K562 (cell line): ENCODE data around the gene SFRP5. TPM values are rescaled to one million over a fixed set of nuclear protein-coding genes. Genes with fewer than 3 reads are reported as not detected.

Source experiments
- HDAC2 ChIP-seq: fragments of 450-650 bp; IDR thresholded peaks from 2 replicates; pipeline ENCODE4 v1.6.1; 2016; ENCODE audit warnings: mild to moderate bottlenecking
- MEF2D ChIP-seq: conservative IDR thresholded peaks from 2 replicates; pipeline ENCODE4 v1.6.1; 2016; ENCODE audit warnings: low read depth, missing genetic modification characterization, missing compliant biosample characterization
- NCOA4 ChIP-seq: fragments of 450-650 bp; IDR thresholded peaks from 2 replicates; pipeline ENCODE4 v1.6.1; 2018; ENCODE audit warnings: mild to moderate bottlenecking; ENCODE audit not compliant: partially characterized antibody
- NRF1 ChIP-seq, 2 experiments: fragments of 450-650 bp; IDR thresholded peaks in 1 of 2; conservative IDR thresholded peaks in 1 of 2; 2 replicates each; pipeline ENCODE4 v1.6.1; 2014; ENCODE audit warnings: mild to moderate bottlenecking in 2 of 2
- RFX7 ChIP-seq: fragments of 250-450 bp; sonication (Bioruptor Pico); IDR thresholded peaks from 2 replicates; pipeline ENCODE4 v1.5.1; 2021; ENCODE audit warnings: mild to moderate bottlenecking
- XRCC3 ChIP-seq: fragments of 450-650 bp; IDR thresholded peaks from 2 replicates; pipeline ENCODE4 v1.6.1; 2017; ENCODE audit warnings: mild to moderate bottlenecking, moderate library complexity
- ZNF316 ChIP-seq: fragments of 450-650 bp; IDR thresholded peaks from 2 replicates; pipeline ENCODE4 v1.6.1; 2016
- polyA plus RNA-seq, 8 experiments: library from polyadenylated mRNA; depleted of rRNA in 4 of 8; stranded (reverse) in 5 of 8; unstranded in 3 of 8; fragments of >200 nt; fragmentation: Nextera tagmentation in 2 of 8; fragmentation: Illumina TruSeq in 1 of 8; extraction: Ambion mirVana in 2 of 8; extraction: Trizol in 1 of 8; gene quantifications; 2 replicates each; pipeline versions ENCODE4 v1.2.1 to v1.2.3, GENCODE V29; 2011 to 2014; ENCODE audit warnings: inconsistent platforms in 1 of 8, missing spikeins in 1 of 8
- total RNA-seq, 7 experiments: library from RNA; depleted of rRNA in 6 of 7; stranded (reverse); fragments of >200 nt in 6 of 7; fragmentation: Illumina TruSeq in 2 of 7; extraction: Trizol in 2 of 7; gene quantifications; 2 replicates each; pipeline versions ENCODE4 v1.2.1 to v1.2.3, GENCODE V29; 2011 to 2021; ENCODE audit warnings: low replicate concordance in 1 of 7
- TF ChIP-seq, protein P1 (sequence below), 2 experiments: fragments of 450-650 bp in 1 of 2; sonication (generic) in 1 of 2; formaldehyde crosslinking in 1 of 2; IDR thresholded peaks in 1 of 2; conservative IDR thresholded peaks in 1 of 2; 2 replicates each; pipeline versions ENCODE4 v1.6.1 to v1.8.1; 2016 to 2023; ENCODE audit warnings: mild to moderate bottlenecking in 2 of 2, moderate library complexity in 2 of 2, inconsistent platforms in 1 of 2, missing genetic modification reagents in 1 of 2
- TF ChIP-seq, protein P2 (sequence below): sonication (generic); formaldehyde crosslinking; IDR thresholded peaks from 2 replicates; pipeline ENCODE4 v1.8.0; 2022; ENCODE audit warnings: mild to moderate bottlenecking, missing genetic modification reagents

The SFRP5 gene
- total and polyA plus RNA-seq, 9 of the 15 experiments (the other 6 are each of a cell fraction or from before 2014, with no cell fraction given): 0.07 to 0.29 (median 0.13) TPM; not detected in 3

DNA sequence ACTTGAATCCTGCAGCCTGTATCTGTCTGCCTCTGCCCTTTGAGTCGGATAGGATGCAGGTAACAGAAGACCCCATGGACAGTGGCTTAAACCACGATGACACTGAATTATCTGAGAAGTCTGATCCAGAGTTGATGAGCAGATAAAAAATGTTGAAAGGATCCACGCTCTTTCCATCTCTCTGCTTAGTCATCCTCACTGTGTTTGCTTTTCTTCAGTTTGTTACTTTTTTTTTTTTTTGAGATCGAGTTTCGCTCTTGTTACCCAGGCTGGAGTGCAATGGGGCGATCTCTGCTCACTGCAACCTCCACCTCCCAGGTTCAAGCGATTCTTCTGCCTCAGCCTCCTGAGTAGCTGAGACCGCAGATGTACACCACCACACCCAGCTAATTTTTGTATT lies 40.9 kb upstream of the SFRP5 start (continued):
- TF ChIP-seq ZNF316 (peak; percentile 89), RFX7 (CRISPR knock-in tag) (no peak), MEF2D (tag) (0 out of 2 replicates have a peak, but pooled peaks have one; percentile 14), NCOA4 (no peak), XRCC3 (no peak), HDAC2 (0 out of 2 replicates have a peak, but pooled peaks have one; percentile 18), NRF1 (conservative IDR thresholded peaks at IDR 0.05 in 1 of 2, IDR thresholded peaks at IDR 0.05 in 1 of 2) (no peak)
- TF ChIP-seq, protein P1, sequence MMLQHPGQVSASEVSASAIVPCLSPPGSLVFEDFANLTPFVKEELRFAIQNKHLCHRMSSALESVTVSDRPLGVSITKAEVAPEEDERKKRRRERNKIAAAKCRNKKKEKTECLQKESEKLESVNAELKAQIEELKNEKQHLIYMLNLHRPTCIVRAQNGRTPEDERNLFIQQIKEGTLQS (IDR thresholded peaks at IDR 0.05): peak; percentile 19; the same call in 1 of the 2 replicates
- TF ChIP-seq, protein P1 (CRISPR knock-in tag; conservative IDR thresholded peaks at IDR 0.05): no peak
- TF ChIP-seq, protein P2, sequence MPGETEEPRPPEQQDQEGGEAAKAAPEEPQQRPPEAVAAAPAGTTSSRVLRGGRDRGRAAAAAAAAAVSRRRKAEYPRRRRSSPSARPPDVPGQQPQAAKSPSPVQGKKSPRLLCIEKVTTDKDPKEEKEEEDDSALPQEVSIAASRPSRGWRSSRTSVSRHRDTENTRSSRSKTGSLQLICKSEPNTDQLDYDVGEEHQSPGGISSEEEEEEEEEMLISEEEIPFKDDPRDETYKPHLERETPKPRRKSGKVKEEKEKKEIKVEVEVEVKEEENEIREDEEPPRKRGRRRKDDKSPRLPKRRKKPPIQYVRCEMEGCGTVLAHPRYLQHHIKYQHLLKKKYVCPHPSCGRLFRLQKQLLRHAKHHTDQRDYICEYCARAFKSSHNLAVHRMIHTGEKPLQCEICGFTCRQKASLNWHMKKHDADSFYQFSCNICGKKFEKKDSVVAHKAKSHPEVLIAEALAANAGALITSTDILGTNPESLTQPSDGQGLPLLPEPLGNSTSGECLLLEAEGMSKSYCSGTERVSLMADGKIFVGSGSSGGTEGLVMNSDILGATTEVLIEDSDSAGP (CRISPR knock-in tag): no peak
- TF ChIP-seq, all 486 proteins: peak for 21
